GM12892 (cell line): ENCODE data around the gene COL20A1.
"Not testable (repeated sequence)": the region's sequence is repeated elsewhere in the genome, so short reads cannot be mapped to it uniquely, and the experiment has no call there.

Experiments
- DNase-seq: peaks from one replicate; pipeline ENCODE4 v3.0.0; 2011; ENCODE audit not compliant: insufficient read length
- FAIRE-seq: peaks from 2 replicates; lab custom pipeline; 2011; peaks lifted over from hg19 to GRCh38; lab: Jason Lieb, UNC
- POLR2A ChIP-seq: IDR thresholded peaks from 2 replicates; pipeline ENCODE4 v1.6.1; 2011; ENCODE audit warnings: low read depth, low read length, control low read depth
- POLR2AphosphoS5 ChIP-seq: IDR thresholded peaks from 2 replicates; pipeline ENCODE4 v1.6.1; 2011; ENCODE audit warnings: low read depth, low read length, control low read depth
- TAF1 ChIP-seq: IDR thresholded peaks from 2 replicates; pipeline ENCODE4 v1.6.1; 2011; ENCODE audit warnings: low read depth, mild to moderate bottlenecking, control low read depth, low read length, borderline replicate concordance

The COL20A1 gene

DNA sequence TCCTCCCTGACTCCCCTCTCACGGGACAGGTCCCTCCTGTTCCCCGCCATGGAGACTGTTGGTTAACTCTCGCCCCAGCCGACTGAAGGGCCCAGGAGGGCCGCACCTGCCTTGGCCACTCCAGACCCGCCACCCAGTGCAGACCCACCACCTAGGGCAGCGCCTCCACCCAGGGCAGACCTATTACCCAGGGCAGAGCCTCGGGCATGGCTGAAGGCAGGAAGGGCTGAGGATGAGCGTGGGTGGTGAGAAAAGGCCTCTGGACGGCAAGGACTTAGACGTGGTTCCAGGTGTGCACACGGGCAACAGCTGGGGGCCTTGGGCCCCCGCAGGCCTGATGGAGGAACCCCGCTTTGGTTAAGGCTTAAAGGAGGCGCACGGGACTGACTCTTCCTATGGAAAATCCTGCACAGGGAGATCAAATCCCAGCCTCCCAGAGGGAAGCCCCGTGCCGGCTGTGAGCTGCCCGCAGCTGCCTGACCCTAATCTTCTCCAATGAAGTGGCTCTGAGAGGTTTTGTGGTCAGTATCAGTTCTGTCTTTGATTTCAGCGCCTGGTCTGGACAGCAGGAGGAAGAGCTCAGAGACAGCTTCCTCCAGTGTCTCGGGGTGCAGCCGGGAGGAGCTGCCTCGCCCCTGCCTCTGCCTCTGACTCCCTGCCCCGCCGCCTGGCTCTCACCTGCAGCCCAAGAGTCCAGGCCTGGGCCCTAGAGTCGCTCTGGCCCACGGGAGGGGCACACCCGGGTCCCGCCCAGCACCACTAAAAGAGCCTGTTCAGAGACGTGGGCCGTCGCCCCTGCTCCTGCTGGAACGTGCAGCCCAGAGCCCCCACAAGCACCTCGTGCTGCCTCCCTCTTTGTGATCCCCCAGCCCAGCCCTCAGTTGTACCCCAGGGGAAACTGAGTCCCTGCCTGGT is 80.2 kb downstream of the COL20A1 start:
- FAIRE-seq (no peak), DNase-seq (no peak)
- TF ChIP-seq POLR2A, result no peak
- TF ChIP-seq POLR2AphosphoS5, result no peak
- TF ChIP-seq TAF1, result no peak

GRCh38 chr20:63373996-63374395 is 81.0 kb downstream of the COL20A1 start:
- DNase-seq (no peak), FAIRE-seq (no peak)
- TF ChIP-seq POLR2AphosphoS5, result no peak

DNA sequence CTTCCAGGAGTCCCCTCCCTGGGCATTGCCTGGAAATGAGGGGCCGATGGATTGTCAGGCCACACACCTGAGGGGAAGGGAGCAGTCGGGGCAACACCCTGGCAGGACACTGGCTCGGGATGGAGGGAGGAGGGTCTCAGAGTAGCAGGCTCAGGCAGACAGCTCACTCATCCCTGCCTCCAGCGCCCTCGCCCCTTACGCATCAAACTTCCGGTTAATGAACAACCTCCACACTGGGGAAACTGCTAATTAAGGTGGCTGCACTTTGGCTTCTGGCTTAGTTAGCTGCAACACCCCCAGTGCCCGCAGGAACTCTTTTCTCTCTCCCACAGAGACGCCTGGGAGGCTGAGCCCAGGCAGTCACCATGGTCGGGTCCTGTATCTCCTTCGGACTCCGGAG is 81.5 kb downstream of the COL20A1 start:
- TF ChIP-seq TAF1 (no peak), POLR2A (no peak), POLR2AphosphoS5 (no peak)
- DNase-seq (no peak), FAIRE-seq (no peak)

DNA sequence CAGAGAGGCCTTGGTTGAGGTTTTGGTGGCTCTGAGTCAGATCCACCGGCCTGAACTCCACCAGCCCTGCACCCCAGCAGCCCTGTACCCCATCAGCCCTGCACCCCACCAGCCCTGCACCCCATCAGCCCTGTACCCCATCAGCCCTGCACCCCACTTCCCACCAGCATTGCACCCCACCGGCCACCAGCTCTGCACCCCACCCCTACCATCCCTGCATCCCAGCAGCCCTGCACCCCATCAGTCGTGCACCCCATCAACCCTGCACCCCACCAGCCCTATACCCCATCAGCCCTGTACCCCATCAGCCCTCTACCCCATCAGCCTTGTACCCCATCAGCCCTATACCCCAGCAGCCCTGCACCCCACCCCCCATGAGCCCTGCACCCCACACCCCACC is 82.5 kb downstream of the COL20A1 start:
- FAIRE-seq (no peak), DNase-seq (no peak)
- TF ChIP-seq POLR2A, result no peak
- TF ChIP-seq POLR2AphosphoS5, result no peak
- TF ChIP-seq TAF1, result no peak

DNA sequence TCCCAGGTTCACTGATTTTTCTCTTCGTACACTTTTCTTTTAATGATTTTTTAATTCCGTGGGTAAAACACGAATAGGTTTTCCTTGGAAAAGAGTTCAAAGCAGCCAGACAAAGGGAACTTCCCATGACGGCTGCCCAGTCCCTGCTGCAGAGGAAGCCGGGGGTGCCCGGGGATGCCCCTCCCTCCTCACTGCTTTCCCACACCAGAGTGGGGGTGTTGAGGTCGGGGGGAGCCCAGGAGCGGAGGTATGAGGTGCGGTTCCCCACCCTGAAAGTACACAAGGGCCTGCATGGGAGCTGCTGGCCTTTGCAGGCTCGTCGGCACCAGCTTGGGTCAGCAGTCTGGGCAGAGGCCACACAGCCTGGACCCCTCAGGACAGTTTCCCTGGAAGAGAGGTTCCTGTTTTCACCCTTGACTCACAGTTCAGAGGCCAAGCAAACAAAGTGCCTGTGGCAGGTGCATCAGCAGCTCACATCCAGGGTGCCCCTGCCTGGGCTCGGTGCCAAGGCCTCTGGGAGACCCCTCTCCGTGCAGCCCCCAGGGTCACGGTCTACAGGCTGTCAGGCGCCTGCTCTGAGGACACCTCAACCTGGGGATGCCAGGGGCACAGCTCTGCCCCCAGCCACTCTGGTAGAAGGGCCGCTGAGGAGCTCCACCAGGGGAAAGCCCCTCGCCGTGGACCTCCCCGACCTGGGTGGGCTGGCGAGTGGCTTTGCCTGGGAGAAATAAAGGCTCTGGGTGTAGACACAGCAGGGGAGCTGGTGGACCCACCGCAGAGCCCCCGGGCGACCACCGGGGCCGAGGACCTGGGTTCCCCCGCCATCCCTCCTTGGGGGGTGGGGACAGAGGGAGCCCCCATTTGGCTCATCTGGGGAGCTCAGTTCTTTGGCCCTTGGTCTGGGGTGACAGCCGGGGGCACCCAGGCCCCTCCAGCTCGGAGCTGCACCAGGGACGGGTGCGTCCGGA is 83.6 kb downstream of the COL20A1 start:
- DNase-seq (no peak), FAIRE-seq (no peak)
- no peak for TF ChIP-seq TAF1
- no peak for TF ChIP-seq POLR2A
- no peak for TF ChIP-seq POLR2AphosphoS5

DNA sequence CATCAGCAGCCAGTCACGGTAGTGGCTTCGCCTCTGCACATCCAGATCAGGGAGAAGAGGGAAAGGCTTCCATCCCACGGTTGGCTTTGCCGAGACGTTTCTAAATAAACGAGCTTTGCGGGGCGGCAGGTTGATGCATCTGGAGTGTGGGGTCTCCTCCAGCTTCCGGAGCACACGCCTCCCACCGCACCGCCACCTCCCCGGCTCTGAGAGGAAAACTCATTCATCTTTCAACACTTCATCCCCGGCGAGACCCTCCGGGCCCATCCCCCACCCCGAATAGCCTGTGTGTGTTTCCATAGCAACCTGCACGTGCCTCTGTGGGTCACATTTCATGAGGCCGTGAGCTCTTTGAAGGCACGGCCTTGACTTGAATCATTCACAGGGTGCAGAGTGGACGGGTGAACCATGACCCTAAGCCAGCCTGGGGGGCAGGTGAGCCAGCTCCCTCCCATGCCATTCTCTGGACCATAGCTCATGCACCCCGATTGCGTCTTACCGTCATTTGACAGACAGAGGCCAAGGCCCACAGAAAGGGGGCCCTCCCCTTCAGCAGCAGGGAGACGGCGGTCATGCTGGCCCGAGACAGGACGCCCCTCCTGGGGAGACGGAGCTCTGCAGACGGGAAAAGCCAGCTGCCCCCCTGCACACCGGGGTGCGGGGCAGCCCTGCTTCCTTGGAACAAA is 84.4 kb downstream of the COL20A1 start:
- TF ChIP-seq POLR2AphosphoS5 (no peak), TAF1 (no peak), POLR2A (no peak)
- no peak for DNase-seq
- no peak for FAIRE-seq

- FAIRE-seq (no peak), DNase-seq (no peak)
- no peak for TF ChIP-seq TAF1
- no peak for TF ChIP-seq POLR2AphosphoS5
- TF ChIP-seq POLR2A, result no peak
Observed at GRCh38 chr20:63377951-63378381, 85.0 kb downstream of the COL20A1 start.

- TF ChIP-seq POLR2AphosphoS5 (no peak), TAF1 (no peak), POLR2A (no peak)
- FAIRE-seq (no peak), DNase-seq (no peak)
Observed at GRCh38 chr20:63378626-63379025, 85.6 kb downstream of the COL20A1 start.

DNA sequence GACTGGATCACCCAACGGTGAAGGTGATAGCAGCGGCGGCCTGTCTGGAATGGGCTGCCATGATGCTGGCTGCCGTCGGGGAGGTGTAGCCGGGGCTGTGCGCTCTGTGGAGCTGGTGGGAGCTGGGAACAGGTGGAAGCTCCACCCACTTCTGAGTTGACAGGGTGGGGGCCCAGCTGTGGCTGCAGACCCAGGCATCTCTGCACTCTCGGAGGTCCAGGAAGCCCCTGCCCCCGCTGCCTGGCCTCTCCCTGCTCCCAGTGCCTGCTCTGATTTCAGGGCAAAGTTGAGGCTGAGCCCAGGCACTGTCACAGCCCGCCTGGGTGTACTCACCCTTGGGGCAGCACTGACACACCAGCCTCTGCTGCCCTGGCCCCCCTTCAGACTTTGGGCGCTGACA is 86.3 kb downstream of the COL20A1 start:
- no peak for TF ChIP-seq POLR2AphosphoS5
- no peak for TF ChIP-seq TAF1
- no peak for TF ChIP-seq POLR2A
- DNase-seq (no peak), FAIRE-seq (no peak)

DNA sequence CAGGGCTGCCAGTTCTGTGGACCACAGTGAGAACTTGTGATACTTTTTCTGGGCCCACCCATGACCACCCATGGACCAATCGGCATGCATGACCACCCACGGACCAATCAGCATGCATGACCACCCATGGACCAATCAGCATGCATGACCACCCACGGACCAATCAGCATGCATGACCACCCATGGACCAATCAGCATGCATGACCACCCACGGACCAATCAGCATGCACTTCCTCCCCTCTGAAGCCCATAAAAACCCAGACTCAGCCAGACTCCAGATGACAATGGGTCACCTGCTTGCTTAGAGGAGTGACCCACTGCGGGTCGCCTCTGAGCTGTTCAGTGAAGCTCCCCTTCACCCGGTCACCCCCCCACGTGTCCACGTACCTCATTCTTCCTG is 86.9 kb downstream of the COL20A1 start:
- not testable (repeated sequence) for DNase-seq, FAIRE-seq

DNA sequence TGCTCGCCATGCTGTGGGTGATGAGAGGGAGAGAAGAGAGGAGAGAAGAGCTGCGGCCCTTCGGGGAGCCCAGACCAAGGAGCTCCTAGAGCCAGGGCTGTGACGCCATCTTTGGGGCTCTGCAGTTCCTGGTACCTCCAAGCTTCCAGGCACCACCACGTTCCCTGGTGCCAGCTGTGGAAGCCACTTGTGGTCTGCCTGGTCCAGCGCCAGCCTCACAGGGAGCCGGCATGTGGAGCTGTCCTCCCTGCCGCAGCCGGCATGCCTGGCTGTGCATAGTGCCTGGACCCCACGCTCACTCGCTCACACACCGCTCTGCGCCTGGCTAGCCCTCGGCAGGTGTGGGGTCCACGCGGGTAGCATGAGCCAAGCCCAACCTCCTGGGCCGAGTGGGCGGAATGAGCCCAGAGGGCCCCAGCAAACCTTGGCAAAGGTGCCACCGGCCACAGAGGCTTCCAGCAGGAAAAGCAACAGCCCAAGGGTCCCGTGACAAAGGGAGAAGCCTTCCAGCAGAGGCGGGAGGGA is 87.4 kb downstream of the COL20A1 start:
- DNase-seq (no peak), FAIRE-seq (no peak)
- TF ChIP-seq POLR2AphosphoS5, result no peak
